GM15510 (cell line): ENCODE results near the gene TBX19.

Source experiments
- POLR2A ChIP-seq: IDR thresholded peaks from 3 replicates; pipeline ENCODE4 v1.6.1; 2011; ENCODE audit warnings: borderline replicate concordance; ENCODE audit not compliant: insufficient read length; ENCODE audit errors: extremely low read depth

The TBX19 gene

DNA sequence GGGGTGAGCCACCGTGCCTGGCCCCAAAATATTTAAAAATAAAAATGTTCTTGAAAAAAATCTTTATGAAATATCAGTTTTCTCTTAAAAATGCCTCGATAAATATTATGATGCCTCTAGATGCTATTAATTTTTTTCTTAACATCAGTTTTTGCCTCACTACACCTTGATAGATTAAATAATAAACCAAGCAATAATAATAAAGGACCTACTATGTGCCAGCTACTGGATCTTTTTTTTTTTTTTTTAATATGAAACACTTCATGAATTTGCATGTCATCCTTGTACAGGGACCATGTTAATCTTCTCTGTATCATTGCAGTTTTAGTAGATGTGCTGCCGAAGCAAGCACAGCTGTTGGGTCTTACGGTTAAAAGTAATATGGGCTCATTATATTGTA, 17.5 kb upstream of the TBX19 start:
- no peak for TF ChIP-seq POLR2A

DNA sequence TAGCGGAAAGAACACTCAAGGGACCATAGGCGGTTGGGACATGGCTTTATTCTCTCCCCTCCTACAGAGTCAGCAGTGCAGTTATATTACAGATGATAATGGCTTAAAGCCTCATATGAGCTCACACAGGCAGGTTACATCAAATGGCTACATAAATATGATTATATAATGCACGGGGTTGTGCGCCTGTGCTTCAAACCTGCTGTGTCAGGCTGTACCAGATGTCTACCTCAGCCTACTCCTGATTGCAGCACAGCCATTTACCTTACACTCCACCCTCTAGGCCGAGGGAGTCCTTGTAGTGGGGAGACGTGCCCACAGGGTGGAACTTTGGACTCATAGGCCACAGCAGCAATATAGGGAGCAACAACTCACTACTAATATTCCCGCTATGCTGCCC, 16.4 kb upstream of the TBX19 start:
- TF ChIP-seq POLR2A = no peak

DNA sequence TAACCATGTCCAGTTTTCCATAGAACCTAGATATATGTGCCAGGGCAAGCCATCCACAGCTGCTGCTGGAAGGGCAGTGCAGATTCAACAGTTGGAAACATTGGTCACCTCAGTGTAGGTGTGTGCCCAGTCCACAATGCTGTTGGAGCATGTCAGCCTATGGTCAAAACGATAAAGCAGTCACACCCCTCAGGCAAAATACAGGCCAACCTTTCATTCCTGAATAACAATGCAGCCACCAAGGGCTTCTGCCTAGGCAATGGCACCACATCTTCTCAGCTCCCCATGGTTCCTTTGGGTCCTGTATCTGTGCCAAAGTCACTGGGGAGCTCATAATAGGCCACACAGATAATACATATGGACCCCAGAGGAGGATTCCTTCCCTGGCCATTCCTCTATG, 15.1 kb upstream of the TBX19 start:
- no peak for TF ChIP-seq POLR2A

DNA sequence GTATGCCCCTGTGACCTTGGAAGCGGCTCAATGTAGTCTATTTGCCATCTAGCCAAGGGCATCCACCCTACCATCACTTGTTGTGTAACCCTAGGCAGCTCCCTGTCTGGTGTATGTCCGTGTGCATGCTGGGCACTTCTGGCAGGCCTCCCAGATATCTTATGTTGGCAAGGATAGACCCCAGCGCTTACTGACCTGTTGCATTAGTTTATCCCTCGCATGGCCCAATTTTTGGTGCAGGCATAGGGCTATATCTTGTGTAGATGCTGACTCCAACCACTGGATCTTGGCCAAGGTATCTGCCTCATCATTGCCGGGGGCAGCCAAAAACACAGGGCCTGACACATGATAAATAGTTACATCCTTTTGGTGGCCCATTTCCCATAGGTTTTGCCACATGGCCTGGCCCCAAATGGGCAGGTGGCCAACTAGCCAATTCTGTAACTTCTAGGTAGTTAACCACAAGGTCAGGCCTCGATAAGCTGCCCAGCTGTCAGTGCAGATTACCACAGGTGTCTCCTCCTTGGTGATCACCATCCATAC, 14.0 kb upstream of the TBX19 start:
- TF ChIP-seq POLR2A = no peak

DNA sequence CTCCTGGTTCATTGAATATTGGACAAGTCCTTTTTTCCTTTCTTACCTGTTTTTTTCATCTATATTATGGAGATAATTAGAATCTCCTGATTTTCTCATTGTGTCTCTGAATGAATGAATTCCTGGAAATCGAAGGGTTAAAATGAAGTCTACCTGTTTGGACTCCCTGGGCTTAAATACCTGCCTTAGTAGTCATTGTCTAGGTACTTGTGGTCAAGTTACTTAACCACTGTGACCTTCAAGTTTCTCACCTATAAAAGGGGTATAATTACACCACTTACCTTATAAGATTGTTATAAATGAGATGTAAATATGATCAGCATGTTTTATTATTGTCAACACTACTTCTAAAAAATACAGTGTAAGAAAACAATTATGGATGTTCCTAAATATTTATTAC, 9.0 kb upstream of the TBX19 start:
- TF ChIP-seq POLR2A = no peak

DNA sequence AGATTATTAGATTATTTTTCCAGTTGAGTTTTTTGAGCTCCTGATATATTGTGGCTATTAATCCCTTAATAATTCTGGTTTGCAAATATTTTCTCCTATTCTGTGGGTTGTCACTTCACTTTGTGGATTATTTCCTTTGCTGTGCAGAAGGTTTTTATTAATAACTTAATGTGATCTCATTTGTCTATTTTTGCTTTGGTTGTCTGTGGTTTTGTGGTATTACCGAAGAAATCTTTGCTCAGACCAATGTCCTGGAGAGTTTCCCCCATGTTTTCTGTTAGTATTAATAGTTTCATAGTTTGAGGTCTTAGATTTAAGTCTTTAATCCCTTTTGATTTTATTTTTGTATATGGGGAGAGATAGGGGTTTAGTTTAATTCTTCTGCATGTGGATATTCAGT, 7.1 kb upstream of the TBX19 start:
- no peak for TF ChIP-seq POLR2A

DNA sequence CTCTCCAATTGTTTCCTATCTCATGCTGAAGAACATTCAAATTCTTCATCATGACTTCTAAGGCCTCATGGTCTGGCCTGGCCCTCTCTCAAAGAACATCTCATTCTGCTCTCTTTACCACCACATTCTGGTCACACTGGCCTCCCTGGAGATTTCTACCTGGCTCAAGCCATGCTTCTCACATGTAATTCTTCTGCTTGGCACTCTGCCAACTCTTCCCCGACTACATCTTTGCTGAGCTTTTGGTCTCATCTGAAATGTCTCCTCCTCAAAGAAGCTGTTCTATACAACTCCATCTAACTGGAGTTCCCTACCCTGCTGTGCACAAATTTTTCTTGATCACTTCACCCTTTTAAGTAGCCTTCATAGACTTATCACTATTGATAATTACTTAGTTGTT, 1.4 kb upstream of the TBX19 start:
- TF ChIP-seq POLR2A = no peak

DNA sequence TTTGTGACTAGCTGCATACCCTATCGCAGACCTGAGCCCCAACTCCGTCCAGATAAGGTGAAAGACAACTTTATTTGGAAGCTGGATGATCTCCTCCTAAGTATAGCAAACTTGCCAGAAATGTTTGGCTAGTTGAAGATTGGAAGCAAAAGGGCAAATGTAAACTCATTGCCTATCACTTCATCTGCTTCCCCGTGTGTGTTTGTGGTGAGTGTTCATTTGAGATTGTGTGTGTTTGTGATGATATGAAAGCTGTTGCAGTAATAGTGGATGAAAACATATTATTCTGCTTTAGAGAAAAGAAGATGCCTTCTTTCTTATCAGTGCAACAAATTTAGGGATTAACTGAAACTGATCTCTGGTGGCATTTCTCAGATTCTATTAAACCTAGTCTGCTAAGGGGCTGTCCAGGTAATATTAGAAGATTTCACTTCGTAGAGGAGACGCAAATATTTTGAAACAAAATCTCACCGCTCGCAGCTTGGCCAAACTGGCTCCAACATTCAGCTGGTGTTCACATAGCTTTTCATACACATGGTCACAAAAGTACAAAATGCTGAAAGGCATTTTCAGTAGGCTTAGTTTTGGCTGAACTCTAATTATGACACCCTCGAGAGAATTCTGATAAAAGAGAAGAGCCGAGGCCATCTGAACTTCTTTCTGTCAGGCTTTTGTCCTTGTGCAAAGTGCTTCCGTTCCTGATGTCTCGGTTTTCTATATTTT, 1.1 kb downstream of the TBX19 start:
- TF ChIP-seq POLR2A = no peak

DNA sequence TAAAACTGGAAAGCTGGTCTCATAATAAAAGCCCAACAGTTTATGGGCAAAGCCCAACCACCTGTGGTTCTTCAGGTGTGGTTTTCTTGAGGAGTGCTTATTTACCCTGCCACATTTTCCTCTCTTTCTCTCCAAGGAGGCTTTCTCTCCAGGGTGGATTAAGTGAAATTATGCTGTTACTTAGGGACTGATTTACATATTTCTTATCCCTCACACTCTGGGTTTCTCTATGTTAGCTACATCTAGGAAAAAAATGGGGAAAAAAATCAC, 4.8 kb downstream of the TBX19 start:
- no peak for TF ChIP-seq POLR2A

DNA sequence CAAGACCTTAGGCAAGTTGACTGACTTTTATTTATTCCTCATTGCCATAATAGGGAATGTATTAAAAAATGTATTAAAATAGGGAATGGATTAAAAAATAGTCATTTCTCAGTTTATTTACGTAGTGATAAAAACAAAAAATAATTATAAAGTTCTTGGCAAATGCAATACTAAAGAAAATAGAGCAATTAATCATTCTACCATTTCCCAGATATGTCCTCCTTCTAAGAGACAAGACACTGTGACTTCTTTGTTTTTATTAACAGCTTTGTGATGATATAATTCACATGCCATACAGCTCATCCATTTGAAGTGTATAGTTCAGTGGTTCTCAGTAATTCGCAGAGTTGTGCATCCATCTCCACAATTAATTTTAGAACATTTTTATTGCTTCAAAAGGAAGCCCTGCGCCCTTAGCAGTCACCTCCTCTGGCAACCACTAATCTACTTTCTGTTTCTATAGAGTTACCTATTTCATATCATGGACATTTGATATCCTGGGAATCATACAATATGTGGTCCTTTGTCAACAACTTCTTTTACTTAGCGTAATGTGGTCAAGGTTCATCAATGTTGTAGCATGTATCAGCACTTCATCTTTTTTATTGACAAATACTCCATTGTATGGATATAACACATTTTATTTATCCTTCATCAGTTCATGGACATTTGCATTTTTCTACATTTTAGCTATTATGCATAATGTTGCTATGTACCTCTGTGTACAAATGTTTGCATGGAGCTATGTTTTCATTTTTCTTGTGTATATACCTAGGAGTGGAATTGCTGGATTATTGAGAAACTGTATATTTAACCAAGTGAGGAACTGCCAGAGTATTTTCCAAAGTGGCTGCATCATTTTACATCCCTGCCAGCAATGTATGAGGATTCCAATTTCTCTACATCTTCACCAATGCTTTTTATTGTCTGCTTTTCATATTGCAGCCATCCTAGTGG, 5.6 kb downstream of the TBX19 start:
- TF ChIP-seq POLR2A = no peak

DNA sequence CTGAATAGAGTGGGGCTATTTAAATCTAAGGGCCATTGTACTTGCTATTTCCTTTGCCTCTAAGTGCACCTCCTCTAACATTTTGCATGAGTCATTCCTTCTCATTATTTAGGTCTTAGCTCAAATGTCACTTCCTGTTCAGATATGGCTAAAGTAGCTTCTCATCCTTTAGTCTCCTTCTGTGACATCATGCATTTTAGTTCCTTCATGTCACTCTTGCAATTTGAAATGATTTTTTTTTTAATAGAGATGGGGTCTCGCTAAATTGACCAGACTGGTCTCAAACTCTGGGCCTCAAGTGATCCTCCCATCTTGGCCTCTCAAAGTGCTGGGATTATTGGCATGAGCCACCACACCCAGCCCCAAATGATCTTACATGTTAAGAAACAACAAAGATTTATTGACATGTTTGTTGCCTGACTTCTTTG, 6.6 kb downstream of the TBX19 start:
- TF ChIP-seq POLR2A = no peak

DNA sequence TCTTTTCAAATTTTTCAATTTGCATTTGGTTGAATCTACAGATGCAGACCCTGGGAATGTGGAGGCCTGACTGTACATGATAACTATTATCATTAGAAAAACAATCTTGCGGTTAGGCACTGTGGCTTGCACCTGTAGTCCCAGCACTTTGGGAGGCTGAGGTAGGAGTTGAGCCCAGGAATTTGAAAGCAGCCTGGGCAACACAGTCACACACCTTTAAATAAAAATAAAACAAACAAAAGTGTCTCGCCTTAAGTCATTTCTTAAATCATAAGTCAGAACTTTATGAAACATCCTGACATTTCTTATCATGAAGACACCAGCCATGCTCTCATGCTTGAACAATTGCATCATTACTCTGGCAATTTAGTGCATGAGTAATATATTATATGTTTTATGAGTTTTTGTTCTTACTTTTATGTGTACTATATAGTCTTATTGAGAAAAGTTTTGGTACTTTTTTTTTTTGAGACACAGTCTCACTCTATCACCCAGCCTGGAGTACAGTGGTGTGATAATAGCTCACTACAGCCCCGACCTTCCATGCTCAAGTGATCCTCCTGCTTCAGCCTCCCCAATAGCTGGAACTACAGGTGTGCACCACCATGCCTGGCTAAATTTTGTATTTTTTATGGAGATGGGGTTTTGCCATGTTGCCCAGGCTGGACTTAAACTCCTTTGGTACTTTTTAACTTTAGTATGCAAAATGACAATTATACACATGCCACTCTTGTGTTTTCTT, 7.8 kb downstream of the TBX19 start:
- TF ChIP-seq POLR2A = no peak

DNA sequence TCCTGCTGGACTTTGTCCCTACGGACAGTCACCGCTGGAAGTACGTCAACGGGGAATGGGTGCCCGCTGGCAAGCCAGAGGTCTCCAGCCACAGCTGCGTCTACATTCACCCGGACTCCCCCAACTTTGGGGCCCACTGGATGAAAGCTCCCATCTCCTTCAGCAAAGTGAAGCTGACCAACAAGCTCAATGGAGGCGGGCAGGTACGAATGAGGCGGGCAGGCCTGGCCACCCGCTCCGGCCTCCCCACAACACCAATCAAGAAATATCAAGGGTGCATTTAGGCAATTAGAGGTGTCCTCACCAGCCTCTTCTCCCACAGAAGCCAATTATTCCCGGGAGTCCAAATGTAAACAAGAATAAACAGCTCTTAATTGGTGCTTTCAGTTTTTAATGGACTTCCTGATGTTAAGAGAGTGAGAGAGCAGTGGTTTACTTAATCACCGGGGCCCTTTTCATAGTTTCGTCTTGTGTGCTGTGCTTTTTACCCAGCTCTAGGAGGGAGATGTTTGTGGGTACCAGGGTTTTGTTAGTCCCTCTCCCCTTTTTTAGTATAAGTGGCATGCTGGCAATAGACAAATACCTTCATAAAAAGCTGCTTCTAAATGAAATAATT, 10.7 kb downstream of the TBX19 start:
- no peak for TF ChIP-seq POLR2A

DNA sequence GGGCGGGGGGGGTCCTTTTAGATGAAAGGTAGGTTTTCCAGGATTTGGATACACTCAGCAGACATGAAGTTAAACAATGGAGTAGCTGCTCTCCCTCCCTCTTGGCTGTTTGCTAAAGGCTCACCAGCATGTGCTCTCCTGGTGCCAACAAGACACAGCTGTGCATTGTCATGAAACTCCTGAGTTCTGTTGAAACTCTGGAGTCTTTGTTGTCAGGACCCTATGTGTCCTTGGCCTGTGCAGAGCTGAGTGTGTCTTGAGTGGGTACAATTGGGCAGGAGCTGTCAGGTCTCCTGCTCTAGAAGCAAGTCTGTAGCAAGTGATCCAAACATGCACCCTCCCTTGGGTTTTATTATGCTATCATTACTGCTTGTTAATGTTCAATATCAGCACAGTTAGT, 12.7 kb downstream of the TBX19 start:
- no peak for TF ChIP-seq POLR2A
